GM20000 (cell line): ENCODE measurements around the gene GPR119.
"Not testable (repeated sequence)": the region's sequence is repeated elsewhere in the genome, so short reads cannot be mapped to it uniquely, and the experiment has no call there.

ENCODE experiments used
- DNase-seq: peaks from one replicate; pipeline ENCODE4 v3.0.0; 2012; ENCODE audit warnings: low spot score
- TF ChIP-seq, protein P1 (sequence below): IDR thresholded peaks from 2 replicates; pipeline ENCODE4 v1.5.1; 2012; ENCODE audit warnings: mild to moderate bottlenecking, control low read depth; ENCODE audit errors: extremely low read depth, missing control alignments

GPR119 gene

GRCh38 chrX:130378024-130378669 lies 7.3 kb downstream of the GPR119 start:
- TF ChIP-seq, protein P1, sequence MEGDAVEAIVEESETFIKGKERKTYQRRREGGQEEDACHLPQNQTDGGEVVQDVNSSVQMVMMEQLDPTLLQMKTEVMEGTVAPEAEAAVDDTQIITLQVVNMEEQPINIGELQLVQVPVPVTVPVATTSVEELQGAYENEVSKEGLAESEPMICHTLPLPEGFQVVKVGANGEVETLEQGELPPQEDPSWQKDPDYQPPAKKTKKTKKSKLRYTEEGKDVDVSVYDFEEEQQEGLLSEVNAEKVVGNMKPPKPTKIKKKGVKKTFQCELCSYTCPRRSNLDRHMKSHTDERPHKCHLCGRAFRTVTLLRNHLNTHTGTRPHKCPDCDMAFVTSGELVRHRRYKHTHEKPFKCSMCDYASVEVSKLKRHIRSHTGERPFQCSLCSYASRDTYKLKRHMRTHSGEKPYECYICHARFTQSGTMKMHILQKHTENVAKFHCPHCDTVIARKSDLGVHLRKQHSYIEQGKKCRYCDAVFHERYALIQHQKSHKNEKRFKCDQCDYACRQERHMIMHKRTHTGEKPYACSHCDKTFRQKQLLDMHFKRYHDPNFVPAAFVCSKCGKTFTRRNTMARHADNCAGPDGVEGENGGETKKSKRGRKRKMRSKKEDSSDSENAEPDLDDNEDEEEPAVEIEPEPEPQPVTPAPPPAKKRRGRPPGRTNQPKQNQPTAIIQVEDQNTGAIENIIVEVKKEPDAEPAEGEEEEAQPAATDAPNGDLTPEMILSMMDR = no peak
- no peak for DNase-seq

DNA sequence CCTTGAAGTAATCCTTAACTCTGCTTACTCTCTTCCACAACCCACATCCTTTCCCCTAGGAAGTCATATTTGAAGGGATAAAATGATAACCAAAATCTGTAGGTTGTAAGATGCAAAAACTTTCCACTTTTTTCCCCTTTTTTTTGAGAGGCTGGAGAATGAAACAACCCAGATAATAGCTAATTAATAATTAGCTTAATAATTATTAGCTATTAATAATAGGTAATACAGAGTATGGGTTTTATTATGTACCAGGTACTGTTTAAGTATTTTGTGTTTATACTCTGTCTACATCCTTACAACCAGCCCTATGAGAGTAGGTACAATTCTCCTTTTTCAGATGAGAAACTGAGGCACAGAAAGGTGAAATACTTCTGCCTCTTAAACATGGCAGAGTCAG lies 9.4 kb downstream of the GPR119 start:
- TF ChIP-seq, protein P1 = no peak
- DNase-seq = no peak

GRCh38 chrX:130352050-130352449 lies 33.4 kb downstream of the GPR119 start:
- DNase-seq = not testable (repeated sequence)

DNA sequence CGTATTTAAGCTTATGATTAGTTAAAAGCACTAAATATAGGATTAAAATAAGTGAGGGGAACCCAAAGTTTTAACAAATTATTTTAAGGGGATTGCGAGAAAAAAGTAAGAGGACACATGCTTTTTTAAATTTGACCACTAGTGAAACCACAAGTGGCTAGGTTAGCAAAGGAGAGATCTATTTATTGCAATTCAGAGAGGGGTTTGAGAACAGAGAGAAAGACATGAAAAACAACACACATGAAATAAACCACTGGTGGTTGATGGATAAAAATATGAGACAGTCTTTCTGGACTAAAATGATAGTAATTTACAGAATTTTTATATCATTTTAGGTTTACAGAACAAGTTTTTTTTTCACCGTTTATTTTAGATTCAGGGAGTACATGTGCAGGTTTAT lies 33.9 kb downstream of the GPR119 start:
- DNase-seq = no peak
- TF ChIP-seq, protein P1 = no peak

GRCh38 chrX:130347321-130347720 lies 38.2 kb downstream of the GPR119 start:
- DNase-seq = no peak
- TF ChIP-seq, protein P1 = no peak

- TF ChIP-seq, protein P1 = no peak
- DNase-seq = no peak
Measured at GRCh38 chrX:130343411-130343810, 42.1 kb downstream of the GPR119 start.

DNA sequence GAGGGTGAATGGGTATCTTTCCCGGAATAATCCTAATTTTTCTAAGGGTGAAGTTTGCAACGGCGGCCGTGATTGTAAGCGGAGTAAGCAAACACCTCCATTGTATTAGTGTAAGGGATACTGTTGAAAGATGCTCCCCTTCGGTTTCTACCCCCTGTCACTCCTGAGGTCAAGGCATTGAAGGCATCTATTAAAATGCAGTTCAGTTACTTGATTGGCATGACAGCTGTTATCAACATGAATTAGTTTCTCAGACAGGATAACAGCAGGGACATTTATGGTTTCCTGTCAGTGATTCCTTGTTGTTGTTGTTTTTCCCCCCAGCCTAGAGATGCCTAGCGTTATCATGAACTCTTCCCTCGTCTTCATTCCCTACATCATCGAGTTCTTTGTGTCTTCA lies 45.2 kb downstream of the GPR119 start:
- TF ChIP-seq, protein P1 = no peak

More for the DNA sequence above, 45.2 kb downstream of the GPR119 start:
- peak; percentile 3 for DNase-seq
